Measurements from ENCODE around the gene CFAP74. TPM values are rescaled to one million over a fixed set of nuclear protein-coding genes. Genes with fewer than 3 reads are reported as not detected.

Gene CFAP74
- total RNA-seq, 2 donors from 2014 or later: 9.1 TPM; not detected in 1

GRCh38 chr1:1921459-1921862 lies 82.1 kb downstream of the CFAP74 start:
- intact Hi-C loops (cut with DNase I): no loop called here
- no peak for DNase-seq (ENCODE audit: low spot score)
- Histone ChIP-seq H3K4me1 (replicated peaks) (no peaks in the 10 kb centered on the region), H3K27me3 (replicated peaks; ENCODE audit: insufficient read depth) (no peaks in the 10 kb centered on the region), H3K36me3 (no peaks in the 10 kb centered on the region), H3K9me3 (no peaks in the 10 kb centered on the region), H3K27ac (no peak overlapping the region), H3K4me3 (no peak overlapping the region)
- 90% methylated on average over 6 of the region's 6 CpGs for WGBS
- TF ChIP-seq POLR2AphosphoS5 (IDR thresholded peaks at IDR 0.05) (no peak), CTCF (IDR thresholded peaks at IDR 0.05) (no peak), POLR2A (IDR thresholded peaks at IDR 0.05) (no peak)

- Histone ChIP-seq H3K9me3 (no peaks in the 10 kb centered on the region), H3K4me3 (no peak overlapping the region), H3K27ac (no peak overlapping the region), H3K27me3 (replicated peaks; ENCODE audit: insufficient read depth) (no peaks in the 10 kb centered on the region), H3K36me3 (no peaks in the 10 kb centered on the region), H3K4me1 (replicated peaks) (no peaks in the 10 kb centered on the region)
- TF ChIP-seq CTCF (IDR thresholded peaks at IDR 0.05): no peak
- no peak for TF ChIP-seq POLR2AphosphoS5 (IDR thresholded peaks at IDR 0.05)
- no peak for TF ChIP-seq POLR2A (IDR thresholded peaks at IDR 0.05)
- 89% methylated on average over 27 of the region's 27 CpGs for WGBS
- intact Hi-C loops (cut with DNase I): no loop called here
- no peak for DNase-seq (ENCODE audit: low spot score)
These were observed 82.8 kb downstream of the CFAP74 start for GRCh38 chr1:1920608-1921458.

GRCh38 chr1:1920057-1920607 lies 83.5 kb downstream of the CFAP74 start:
- TF ChIP-seq POLR2AphosphoS5 (IDR thresholded peaks at IDR 0.05) (no peak), POLR2A (IDR thresholded peaks at IDR 0.05) (no peak), CTCF (IDR thresholded peaks at IDR 0.05) (no peak)
- Histone ChIP-seq H3K4me1 (replicated peaks) (no peaks in the 10 kb centered on the region), H3K36me3 (no peaks in the 10 kb centered on the region), H3K27me3 (replicated peaks; ENCODE audit: insufficient read depth) (no peaks in the 10 kb centered on the region), H3K27ac (peak overlapping the region; percentile 41 to 72), H3K9me3 (no peaks in the 10 kb centered on the region), H3K4me3 (no peak overlapping the region)
- DNase-seq (ENCODE audit: low spot score): no peak
- WGBS: 93% methylated on average over 6 of the region's 6 CpGs
- intact Hi-C loops (cut with DNase I): no loop called here

GRCh38 chr1:1919304-1920056 lies 84.1 kb downstream of the CFAP74 start:
- H3K9me3 ChIP-seq: no peaks in the 10 kb centered on the region
- H3K4me1 ChIP-seq (replicated peaks): no peaks in the 10 kb centered on the region
- intact Hi-C loops (cut with DNase I): no loop called here
- H3K36me3 ChIP-seq: no peaks in the 10 kb centered on the region
- DNase-seq (ENCODE audit: low spot score): peak; percentile 99
- no peaks in the 10 kb centered on the region for H3K27me3 ChIP-seq (replicated peaks; ENCODE audit: insufficient read depth)
- H3K4me3 ChIP-seq: peak overlapping the region; percentile 39 to 46
- 8% methylated on average over 54 of the region's 62 CpGs for WGBS
- peak overlapping the region; percentile 41 to 72 for H3K27ac ChIP-seq
- TF ChIP-seq CTCF (IDR thresholded peaks at IDR 0.05): peak in 1 of 4 experiments; percentile 2
- no peak for TF ChIP-seq POLR2A (IDR thresholded peaks at IDR 0.05)
- peak; percentile 86 for TF ChIP-seq POLR2AphosphoS5 (IDR thresholded peaks at IDR 0.05)
